Measurements from ENCODE around the gene MGRN1.

DNA sequence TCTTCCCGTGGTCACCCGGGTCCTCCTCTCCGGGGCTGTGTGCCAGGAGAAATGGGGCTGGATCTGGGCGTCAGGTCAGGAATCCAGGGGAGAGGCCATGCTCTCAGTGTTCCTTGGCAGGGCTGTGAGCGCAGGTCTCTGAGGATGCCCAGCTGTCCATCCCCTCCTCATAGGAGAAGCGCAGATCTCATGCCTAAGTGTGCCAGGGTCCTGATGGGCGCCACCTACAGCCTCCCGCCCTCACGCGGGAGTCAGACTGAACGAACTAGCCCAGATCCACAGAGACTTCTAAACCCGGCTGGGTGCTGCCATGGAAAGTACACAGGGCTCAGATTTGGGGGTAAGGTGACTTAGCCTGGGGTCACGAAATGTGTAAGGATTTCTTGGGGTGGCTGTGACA, 24.3 kb downstream of the MGRN1 start:
- TF ChIP-seq CEBPB (IDR thresholded peaks at IDR 0.05) (no peak), TCF12 (IDR thresholded peaks at IDR 0.05; ENCODE audit: low read depth) (no peak), EGR1 (IDR thresholded peaks at IDR 0.05) (no peak), YY1 (IDR thresholded peaks at IDR 0.05; ENCODE audit: low read depth) (no peak), EP300 (IDR thresholded peaks at IDR 0.05; ENCODE audit: borderline replicate concordance) (no peak), TAF1 (IDR thresholded peaks at IDR 0.05; ENCODE audit: low read depth) (no peak), TEAD4 (IDR thresholded peaks at IDR 0.05) (no peak), CREB1 (IDR thresholded peaks at IDR 0.05; ENCODE audit: low read depth) (no peak), FOXM1 (IDR thresholded peaks at IDR 0.05; ENCODE audit: borderline replicate concordance, low read depth) (no peak)
- TF ChIP-seq, protein P1, sequence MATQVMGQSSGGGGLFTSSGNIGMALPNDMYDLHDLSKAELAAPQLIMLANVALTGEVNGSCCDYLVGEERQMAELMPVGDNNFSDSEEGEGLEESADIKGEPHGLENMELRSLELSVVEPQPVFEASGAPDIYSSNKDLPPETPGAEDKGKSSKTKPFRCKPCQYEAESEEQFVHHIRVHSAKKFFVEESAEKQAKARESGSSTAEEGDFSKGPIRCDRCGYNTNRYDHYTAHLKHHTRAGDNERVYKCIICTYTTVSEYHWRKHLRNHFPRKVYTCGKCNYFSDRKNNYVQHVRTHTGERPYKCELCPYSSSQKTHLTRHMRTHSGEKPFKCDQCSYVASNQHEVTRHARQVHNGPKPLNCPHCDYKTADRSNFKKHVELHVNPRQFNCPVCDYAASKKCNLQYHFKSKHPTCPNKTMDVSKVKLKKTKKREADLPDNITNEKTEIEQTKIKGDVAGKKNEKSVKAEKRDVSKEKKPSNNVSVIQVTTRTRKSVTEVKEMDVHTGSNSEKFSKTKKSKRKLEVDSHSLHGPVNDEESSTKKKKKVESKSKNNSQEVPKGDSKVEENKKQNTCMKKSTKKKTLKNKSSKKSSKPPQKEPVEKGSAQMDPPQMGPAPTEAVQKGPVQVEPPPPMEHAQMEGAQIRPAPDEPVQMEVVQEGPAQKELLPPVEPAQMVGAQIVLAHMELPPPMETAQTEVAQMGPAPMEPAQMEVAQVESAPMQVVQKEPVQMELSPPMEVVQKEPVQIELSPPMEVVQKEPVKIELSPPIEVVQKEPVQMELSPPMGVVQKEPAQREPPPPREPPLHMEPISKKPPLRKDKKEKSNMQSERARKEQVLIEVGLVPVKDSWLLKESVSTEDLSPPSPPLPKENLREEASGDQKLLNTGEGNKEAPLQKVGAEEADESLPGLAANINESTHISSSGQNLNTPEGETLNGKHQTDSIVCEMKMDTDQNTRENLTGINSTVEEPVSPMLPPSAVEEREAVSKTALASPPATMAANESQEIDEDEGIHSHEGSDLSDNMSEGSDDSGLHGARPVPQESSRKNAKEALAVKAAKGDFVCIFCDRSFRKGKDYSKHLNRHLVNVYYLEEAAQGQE (IDR thresholded peaks at IDR 0.05; ENCODE audit: low read depth): no peak
- TF ChIP-seq, protein P2, sequence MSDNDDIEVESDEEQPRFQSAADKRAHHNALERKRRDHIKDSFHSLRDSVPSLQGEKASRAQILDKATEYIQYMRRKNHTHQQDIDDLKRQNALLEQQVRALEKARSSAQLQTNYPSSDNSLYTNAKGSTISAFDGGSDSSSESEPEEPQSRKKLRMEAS (IDR thresholded peaks at IDR 0.05): no peak

All from Ishikawa (cell line).